ENCODE measurements around the gene HSPA8.

DNA sequence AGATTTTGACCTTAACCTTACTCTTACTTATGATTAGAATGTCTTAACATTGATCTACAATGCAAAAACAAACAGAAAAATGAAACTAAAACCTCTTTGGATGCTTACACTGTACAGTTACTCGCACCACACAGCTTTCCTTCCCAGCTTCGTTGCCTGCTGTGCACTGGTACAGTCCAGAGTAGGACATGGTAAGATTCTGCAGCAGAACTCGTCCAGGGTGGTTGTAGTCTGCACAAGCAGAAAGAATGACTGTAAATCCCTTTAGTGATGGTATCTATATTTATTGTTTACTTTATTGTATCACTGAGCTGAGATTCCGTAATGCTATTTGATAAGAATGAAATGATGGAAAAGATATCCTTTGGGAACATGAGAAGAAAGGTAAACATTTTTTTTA, 21.0 kb upstream of the HSPA8 start:
- TF ChIP-seq, protein P1, sequence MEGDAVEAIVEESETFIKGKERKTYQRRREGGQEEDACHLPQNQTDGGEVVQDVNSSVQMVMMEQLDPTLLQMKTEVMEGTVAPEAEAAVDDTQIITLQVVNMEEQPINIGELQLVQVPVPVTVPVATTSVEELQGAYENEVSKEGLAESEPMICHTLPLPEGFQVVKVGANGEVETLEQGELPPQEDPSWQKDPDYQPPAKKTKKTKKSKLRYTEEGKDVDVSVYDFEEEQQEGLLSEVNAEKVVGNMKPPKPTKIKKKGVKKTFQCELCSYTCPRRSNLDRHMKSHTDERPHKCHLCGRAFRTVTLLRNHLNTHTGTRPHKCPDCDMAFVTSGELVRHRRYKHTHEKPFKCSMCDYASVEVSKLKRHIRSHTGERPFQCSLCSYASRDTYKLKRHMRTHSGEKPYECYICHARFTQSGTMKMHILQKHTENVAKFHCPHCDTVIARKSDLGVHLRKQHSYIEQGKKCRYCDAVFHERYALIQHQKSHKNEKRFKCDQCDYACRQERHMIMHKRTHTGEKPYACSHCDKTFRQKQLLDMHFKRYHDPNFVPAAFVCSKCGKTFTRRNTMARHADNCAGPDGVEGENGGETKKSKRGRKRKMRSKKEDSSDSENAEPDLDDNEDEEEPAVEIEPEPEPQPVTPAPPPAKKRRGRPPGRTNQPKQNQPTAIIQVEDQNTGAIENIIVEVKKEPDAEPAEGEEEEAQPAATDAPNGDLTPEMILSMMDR (IDR thresholded peaks at IDR 0.05): no peak
- TF ChIP-seq POLR2A (IDR thresholded peaks at IDR 0.05): no peak
